SU-DHL-6 (cell line): ENCODE data around the gene PPP6R3.

Source experiments
- EZH2phosphoT487 ChIP-seq: fragments of 200-600 bp; sonication (generic), shearing (Covaris generic); conservative IDR thresholded peaks from 2 replicates; pipeline ENCODE4 v1.6.1; 2018; ENCODE audit warnings: mild to moderate bottlenecking, antibody characterized with exemption, low read length, moderate library complexity, mixed read lengths
- TF ChIP-seq, protein P1 (sequence below): fragments of 200-600 bp; sonication (generic); IDR thresholded peaks from one replicate; pipeline ENCODE4 v1.5.1; 2017; ENCODE audit warnings: antibody characterized with exemption, mild to moderate bottlenecking, low read length, moderate library complexity; ENCODE audit not compliant: insufficient read depth, poor library complexity, severe bottlenecking

GRCh38 chr11:68414496-68415221 lies 45.9 kb upstream of the PPP6R3 start:
- TF ChIP-seq, protein P1, sequence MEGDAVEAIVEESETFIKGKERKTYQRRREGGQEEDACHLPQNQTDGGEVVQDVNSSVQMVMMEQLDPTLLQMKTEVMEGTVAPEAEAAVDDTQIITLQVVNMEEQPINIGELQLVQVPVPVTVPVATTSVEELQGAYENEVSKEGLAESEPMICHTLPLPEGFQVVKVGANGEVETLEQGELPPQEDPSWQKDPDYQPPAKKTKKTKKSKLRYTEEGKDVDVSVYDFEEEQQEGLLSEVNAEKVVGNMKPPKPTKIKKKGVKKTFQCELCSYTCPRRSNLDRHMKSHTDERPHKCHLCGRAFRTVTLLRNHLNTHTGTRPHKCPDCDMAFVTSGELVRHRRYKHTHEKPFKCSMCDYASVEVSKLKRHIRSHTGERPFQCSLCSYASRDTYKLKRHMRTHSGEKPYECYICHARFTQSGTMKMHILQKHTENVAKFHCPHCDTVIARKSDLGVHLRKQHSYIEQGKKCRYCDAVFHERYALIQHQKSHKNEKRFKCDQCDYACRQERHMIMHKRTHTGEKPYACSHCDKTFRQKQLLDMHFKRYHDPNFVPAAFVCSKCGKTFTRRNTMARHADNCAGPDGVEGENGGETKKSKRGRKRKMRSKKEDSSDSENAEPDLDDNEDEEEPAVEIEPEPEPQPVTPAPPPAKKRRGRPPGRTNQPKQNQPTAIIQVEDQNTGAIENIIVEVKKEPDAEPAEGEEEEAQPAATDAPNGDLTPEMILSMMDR: no peak
- TF ChIP-seq EZH2phosphoT487: no peak
